H1 (cell line): ENCODE data around the gene ZNF789. TPM values are rescaled to one million over a fixed set of nuclear protein-coding genes. Genes with fewer than 3 reads are reported as not detected.

Source experiments
- CTCF ChIA-PET: fragments of 300-600 bp; sonication (Branson Sonifier 250); formaldehyde crosslinking; loops from one replicate; lab custom pipeline; 2021; ENCODE audit not compliant: partially characterized antibody; lab: Charles Lee
- POLR2A ChIA-PET: fragments of 300-600 bp; sonication (Branson Sonifier 250); formaldehyde crosslinking; loops from one replicate; lab custom pipeline; 2021; ENCODE audit warnings: inconsistent platforms; ENCODE audit not compliant: partially characterized antibody; lab: Charles Lee
- DNase-seq, 2 experiments: peaks; one replicate each; pipeline versions ENCODE4 v3.0.0 to v3.0.0-alpha.2; 2010 to 2022; ENCODE audit warnings: low spot score in 2 of 2, low read depth in 1 of 2, mixed read lengths in 1 of 2
- FAIRE-seq: peaks from 2 replicates; lab custom pipeline; 2011; peaks lifted over from hg19 to GRCh38; lab: Jason Lieb, UNC
- H2AFZ ChIP-seq: 2 replicates; pipeline ENCODE4 v1.8.1; 2012; ENCODE audit warnings: low read length, inconsistent platforms
- H2AK5ac ChIP-seq: 2 replicates; pipeline ENCODE4 v1.6.1; 2013; ENCODE audit warnings: low read depth, low read length
- H2BK120ac ChIP-seq: replicated peaks from 2 replicates; pipeline ENCODE3; 2013; ENCODE audit warnings: low read depth, low read length, inconsistent platforms
- H2BK12ac ChIP-seq: 2 replicates; pipeline ENCODE4 v1.6.1; 2013; ENCODE audit warnings: low read depth, low read length
- H2BK15ac ChIP-seq: 2 replicates; pipeline ENCODE4 v1.6.1; 2013; ENCODE audit warnings: low read length
- H2BK20ac ChIP-seq: 2 replicates; pipeline ENCODE4 v1.6.1; 2013; ENCODE audit warnings: low read length
- H2BK5ac ChIP-seq: 2 replicates; pipeline ENCODE4 v1.6.1; 2013; ENCODE audit warnings: low read depth, low read length
- H3K14ac ChIP-seq: 2 replicates; pipeline ENCODE4 v1.6.1; 2013; ENCODE audit warnings: inconsistent platforms; ENCODE audit not compliant: insufficient read length
- H3K18ac ChIP-seq: 2 replicates; pipeline ENCODE4 v1.6.1; 2013; ENCODE audit warnings: low read length; ENCODE audit errors: extremely low read depth
- H3K23ac ChIP-seq: 2 replicates; pipeline ENCODE4 v1.6.1; 2013; ENCODE audit warnings: inconsistent platforms; ENCODE audit not compliant: insufficient read length
- H3K23me2 ChIP-seq: 2 replicates; pipeline ENCODE4 v1.6.1; 2013; ENCODE audit warnings: low read depth, low read length
- H3K27ac ChIP-seq: 2 replicates; pipeline ENCODE4 v1.6.1; 2011; ENCODE audit warnings: low read depth, low read length, inconsistent platforms
- H3K27me3 ChIP-seq, 4 experiments: replicated peaks in 1 of 4; 1 replicate in 1 of 4; 2 replicates in 3 of 4; pipeline versions ENCODE4 v1.6.1 to v1.8.1; 2011 to 2013; ENCODE audit warnings: low read length in 3 of 4, mild to moderate bottlenecking in 3 of 4, inconsistent platforms in 2 of 4, mixed read lengths in 2 of 4, moderate library complexity in 1 of 4; ENCODE audit not compliant: control insufficient read depth in 3 of 4, insufficient read depth in 3 of 4; ENCODE audit errors: extremely low read depth in 1 of 4
- H3K36me3 ChIP-seq, 4 experiments: 2 replicates each; pipeline versions ENCODE4 v1.6.1 to v1.8.1; 2011 to 2013; ENCODE audit warnings: mild to moderate bottlenecking in 4 of 4, low read length in 3 of 4, moderate library complexity in 2 of 4, control low read depth in 1 of 4, inconsistent platforms in 1 of 4; ENCODE audit not compliant: insufficient read depth in 4 of 4, control insufficient read depth in 2 of 4
- H3K4ac ChIP-seq: replicated peaks from 2 replicates; pipeline ENCODE3; 2013; ENCODE audit warnings: low read length, low read depth, mixed read lengths, inconsistent platforms; ENCODE audit not compliant: insufficient read length
- H3K4me1 ChIP-seq, 4 experiments: replicated peaks in 1 of 4; 1 replicate in 1 of 4; 2 replicates in 3 of 4; pipeline versions ENCODE4 v1.6.1 to v1.8.1; 2011 to 2013; ENCODE audit warnings: low read length in 3 of 4, inconsistent platforms in 2 of 4, mixed read lengths in 1 of 4; ENCODE audit not compliant: insufficient read depth in 4 of 4, control insufficient read depth in 3 of 4
- H3K4me2 ChIP-seq, 2 experiments: 2 replicates each; pipeline versions ENCODE4 v1.6.1 to v1.8.1; 2011 to 2013; ENCODE audit warnings: low read depth in 2 of 2, low read length in 2 of 2, control low read depth in 1 of 2, inconsistent platforms in 1 of 2, mild to moderate bottlenecking in 1 of 2; ENCODE audit not compliant: insufficient read depth in 1 of 2
- H3K4me3 ChIP-seq, 4 experiments: fragments of 200-600, 300-600 bp in 1 of 4; sonication (generic), shearing (Covaris generic), sonication (Bioruptor Twin) in 1 of 4; 2 replicates each; pipeline versions ENCODE4 v1.5.1 to v1.8.1; 2011 to 2016; ENCODE audit warnings: low read length in 4 of 4, low read depth in 3 of 4, control low read depth in 2 of 4, inconsistent platforms in 2 of 4, mild to moderate bottlenecking in 2 of 4, mixed read lengths in 1 of 4, moderate library complexity in 1 of 4; ENCODE audit not compliant: insufficient read depth in 2 of 4; ENCODE audit errors: extremely low read depth in 1 of 4
- H3K56ac ChIP-seq: replicated peaks from 2 replicates; pipeline ENCODE3; 2013; ENCODE audit warnings: low read depth, mild to moderate bottlenecking, mixed read lengths, low read length, inconsistent platforms; ENCODE audit not compliant: insufficient read length
- H3K79me1 ChIP-seq: 2 replicates; pipeline ENCODE4 v1.6.1; 2013; ENCODE audit warnings: low read depth, low read length, control low read depth
- H3K79me2 ChIP-seq, 2 experiments: 2 replicates each; pipeline versions ENCODE4 v1.6.1 to v1.8.1; 2012 to 2013; ENCODE audit warnings: low read length in 2 of 2, mild to moderate bottlenecking in 2 of 2, inconsistent platforms in 1 of 2; ENCODE audit not compliant: insufficient read depth in 2 of 2, control insufficient read depth in 1 of 2
- H3K9ac ChIP-seq, 4 experiments: replicated peaks in 1 of 4; 1 replicate in 1 of 4; 2 replicates in 3 of 4; pipeline versions ENCODE4 v1.6.1 to v1.8.1; 2011 to 2013; ENCODE audit warnings: low read depth in 3 of 4, low read length in 3 of 4, control low read depth in 2 of 4, mild to moderate bottlenecking in 2 of 4, moderate library complexity in 2 of 4, inconsistent platforms in 1 of 4; ENCODE audit errors: extremely low read depth in 1 of 4
- H3K9me3 ChIP-seq, 2 experiments: 2 replicates each; pipeline versions ENCODE4 v1.6.1 to v1.8.1; 2012 to 2013; ENCODE audit warnings: mild to moderate bottlenecking in 2 of 2, moderate library complexity in 2 of 2, control low read depth in 1 of 2, inconsistent platforms in 1 of 2, low read depth in 1 of 2, low read length in 1 of 2, mixed read lengths in 1 of 2; ENCODE audit not compliant: insufficient read depth in 2 of 2
- H4K20me1 ChIP-seq, 2 experiments: replicated peaks in 1 of 2; 2 replicates each; pipeline versions ENCODE3 to v1.8.1; 2011 to 2013; ENCODE audit warnings: inconsistent platforms in 2 of 2, low read length in 2 of 2, mild to moderate bottlenecking in 1 of 2; ENCODE audit not compliant: insufficient read depth in 2 of 2, control insufficient read depth in 1 of 2
- H4K5ac ChIP-seq: 2 replicates; pipeline ENCODE4 v1.6.1; 2013; ENCODE audit warnings: low read length, low read depth, mixed read lengths, inconsistent platforms; ENCODE audit not compliant: insufficient read length
- H4K8ac ChIP-seq: 2 replicates; pipeline ENCODE4 v1.8.0; 2013; ENCODE audit warnings: mild to moderate bottlenecking, moderate library complexity, low read length, inconsistent platforms; ENCODE audit not compliant: insufficient read depth; ENCODE audit errors: extremely low read depth
- H4K91ac ChIP-seq: replicated peaks from 2 replicates; pipeline ENCODE3; 2013; ENCODE audit warnings: low read length, mixed read lengths, inconsistent platforms; ENCODE audit not compliant: insufficient read length
- CEBPB ChIP-seq: IDR thresholded peaks from 2 replicates; pipeline ENCODE4 v1.6.1; 2012; ENCODE audit warnings: low read depth, low read length
- EP300 ChIP-seq, 2 experiments: IDR thresholded peaks; 1 replicate in 1 of 2; 2 replicates in 1 of 2; pipeline ENCODE4 v1.6.1; 2011 to 2012; ENCODE audit warnings: low read depth in 2 of 2, low read length in 2 of 2, mild to moderate bottlenecking in 2 of 2, borderline replicate concordance in 1 of 2, inconsistent platforms in 1 of 2, moderate library complexity in 1 of 2
- WGBS, 2 experiments: shearing (Covaris generic) in 1 of 2; methylation state at CpG; one replicate each; pipeline versions ENCODE4 v1.1.6 to v1.1.7; 2013 to 2015; ENCODE audit warnings: low lambda C conversion rate in 2 of 2, mixed read lengths in 2 of 2, inconsistent platforms in 1 of 2, low coverage in 1 of 2, missing lambda C conversion rate in 1 of 2; ENCODE audit not compliant: insufficient replicate concordance in 2 of 2, insufficient coverage in 1 of 2, insufficient read length in 1 of 2; ENCODE audit errors: extremely low coverage in 1 of 2, missing lambda C conversion rate in 1 of 2; 5-methylcytosine and 5-hydroxymethylcytosine counted together
- polyA plus RNA-seq, 7 experiments: library from polyadenylated mRNA; depleted of rRNA in 3 of 7; stranded (reverse) in 5 of 7; unstranded in 2 of 7; fragments of >200 nt in 5 of 7; fragments of 200-250 nt in 2 of 7; gene quantifications; 1 replicate in 5 of 7; 2 replicates in 1 of 7; 4 replicates in 1 of 7; pipeline versions ENCODE4 v1.2.1 to v1.2.3, GENCODE V29; 2011 to 2013; ENCODE audit warnings: missing spikeins in 2 of 7, mixed read lengths in 2 of 7
- total RNA-seq: library from RNA; stranded (reverse); fragmentation: NEBNext Ultra II Directional; extraction: Animal tissue kit (Norgen Biotek cat#: 25700); gene quantifications from 2 replicates; pipeline ENCODE4 v1.2.1, GENCODE V29; 2021

Gene ZNF789
- total and polyA plus RNA-seq, 2 of the 8 experiments (the other 6 are each of a cell fraction or from before 2014, with no cell fraction given), result 11.4 to 12.5 TPM

- H3K9me3 ChIP-seq, result no peaks in the 10 kb centered on the region
- H3K4ac ChIP-seq, result no peak overlapping the region
- peaks cover 12 to 51% of the 10 kb centered on the region in 2 experiments for H3K79me2 ChIP-seq
- peak overlapping the region; percentile 85 to 88 for H3K4me2 ChIP-seq
- H3K4me1 ChIP-seq, result peaks cover 0 to 12% (median 6%) of the 10 kb centered on the region in 4 experiments; a peak in 5 of 7 replicates
- H2AFZ ChIP-seq, result no peak overlapping the region
- no peak for DNase-seq
- H2BK15ac ChIP-seq, result no peak overlapping the region
- H3K56ac ChIP-seq, result no peak overlapping the region
- H3K4me3 ChIP-seq, result peak overlapping the region in 3 of 4 experiments; percentile 87 to 95 (median 90); a peak in 6 of 8 replicates
- no peak overlapping the region for H2BK120ac ChIP-seq
- peaks cover 12 to 33% (median 18%) of the 10 kb centered on the region in 4 experiments for H3K36me3 ChIP-seq
- H4K20me1 ChIP-seq, result peaks cover 17 to 18% of the 10 kb centered on the region in 2 experiments
- H3K23ac ChIP-seq, result no peak overlapping the region
- no peak overlapping the region for H4K91ac ChIP-seq
- TF ChIP-seq EP300 (IDR thresholded peaks at IDR 0.05; ENCODE audit: borderline replicate concordance in 1 of 2, low read depth in 2 of 2, low read length in 2 of 2) (no peak), CEBPB (peak; percentile 74)
- TF ChIP-seq, all 59 proteins: peak for 1
- Histone ChIP-seq H3K79me1 (peaks cover 9% of the 10 kb centered on the region), H4K8ac (no peak overlapping the region), H3K18ac (no peak overlapping the region), H4K5ac (no peak overlapping the region), H3K27ac (no peak overlapping the region), H3K9ac (peak overlapping the region in 2 of 4 experiments; percentile 5 to 27; a peak in 2 of 7 replicates), H3K23me2 (peaks cover 4% of the 10 kb centered on the region), H2BK12ac (no peak overlapping the region), H3K14ac (no peak overlapping the region), H2BK20ac (no peak overlapping the region), H3K27me3 (no peaks in the 10 kb centered on the region), H2AK5ac (no peak overlapping the region), H2BK5ac (no peak overlapping the region)
- 85% methylated on average over 9 of the region's 9 CpGs; no CpG with 5 or more reads in 1 of the 2 experiments for WGBS, 2 experiments
- ChIA-PET CTCF (no interaction called here), POLR2A (interaction anchor here (0.7 to 7.3 kb wide), 11 partner anchors 9 to 191 kb away, joined by 3 to 51 read pairs (median 6); partner anchors contain the start of genes ATP5MF, BUD31 and PDAP1)
- FAIRE-seq, result no peak
Observed at GRCh38 chr7:99440195-99440594, 32.5 kb upstream of the ZNF789 start.
